Measurements from ENCODE around the gene JOSD2.

The JOSD2 gene

GRCh38 chr19:50492303-50493052 lies 18.5 kb downstream of the JOSD2 start:
- no peak for DNase-seq

GRCh38 chr19:50490991-50491472 lies 20.0 kb downstream of the JOSD2 start:
- DNase-seq: no peak

DNA sequence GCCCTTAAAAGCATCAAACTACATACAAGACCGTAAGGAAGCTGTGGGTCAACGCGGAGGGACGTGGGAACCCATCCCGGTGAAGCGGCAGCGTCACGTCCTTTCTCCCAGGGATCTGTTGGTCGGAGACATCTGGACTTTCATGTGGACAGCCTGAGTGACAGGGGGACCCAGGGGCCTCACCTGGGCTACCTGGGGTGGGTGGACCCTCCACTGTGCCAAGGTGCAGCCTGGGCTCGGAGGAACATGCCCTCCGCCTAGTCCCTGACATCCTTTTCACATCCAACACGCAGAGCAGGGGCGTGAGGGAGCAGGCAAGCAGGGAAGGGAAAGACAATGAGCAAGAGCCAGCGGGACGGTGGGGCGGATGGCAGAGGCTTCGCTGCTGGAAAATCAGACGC lies 20.6 kb downstream of the JOSD2 start:
- no peak for DNase-seq

- no peak for DNase-seq
Measured at GRCh38 chr19:50489461-50490011, 21.5 kb downstream of the JOSD2 start.

DNA sequence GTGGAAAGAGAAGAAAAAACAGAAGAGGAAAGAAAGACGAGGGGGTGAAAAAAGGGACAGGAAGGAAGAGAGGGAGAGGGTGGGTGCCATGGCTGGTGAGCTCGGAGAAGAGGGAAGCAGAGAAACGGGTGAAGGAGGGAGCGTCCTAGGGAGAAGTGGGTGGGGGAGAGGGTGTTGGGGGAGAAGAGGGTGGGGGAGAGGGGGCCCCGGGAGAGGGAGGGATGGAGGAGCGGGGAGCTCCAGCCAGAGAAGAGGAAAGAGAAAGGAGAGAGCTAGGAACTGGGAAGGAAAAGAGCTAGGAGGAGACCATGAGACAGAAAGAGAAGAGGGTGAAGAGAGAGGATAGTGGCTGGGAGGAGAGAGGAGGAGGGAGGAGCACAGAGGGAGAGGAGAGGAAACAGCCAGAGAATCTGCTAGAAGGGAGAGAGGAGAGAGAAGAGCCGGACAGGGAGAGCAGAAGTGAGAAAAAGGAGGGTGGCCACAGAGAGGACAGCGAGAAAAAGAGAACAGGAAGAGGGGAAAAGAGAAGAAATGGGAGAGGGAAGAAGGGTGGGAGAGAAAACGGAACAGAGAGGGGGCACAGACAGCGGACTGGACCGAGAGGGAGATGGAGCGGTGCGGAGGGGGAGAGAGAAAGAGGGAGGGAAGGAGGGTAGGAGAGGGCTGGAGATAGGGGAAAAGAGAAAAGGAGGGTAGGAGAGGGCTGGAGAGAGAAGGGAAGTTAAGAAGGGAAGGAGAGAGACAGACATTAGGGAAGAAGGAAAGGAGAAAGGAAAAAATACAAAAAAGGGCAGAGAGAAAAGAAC lies 22.4 kb downstream of the JOSD2 start:
- no peak for DNase-seq

DNA sequence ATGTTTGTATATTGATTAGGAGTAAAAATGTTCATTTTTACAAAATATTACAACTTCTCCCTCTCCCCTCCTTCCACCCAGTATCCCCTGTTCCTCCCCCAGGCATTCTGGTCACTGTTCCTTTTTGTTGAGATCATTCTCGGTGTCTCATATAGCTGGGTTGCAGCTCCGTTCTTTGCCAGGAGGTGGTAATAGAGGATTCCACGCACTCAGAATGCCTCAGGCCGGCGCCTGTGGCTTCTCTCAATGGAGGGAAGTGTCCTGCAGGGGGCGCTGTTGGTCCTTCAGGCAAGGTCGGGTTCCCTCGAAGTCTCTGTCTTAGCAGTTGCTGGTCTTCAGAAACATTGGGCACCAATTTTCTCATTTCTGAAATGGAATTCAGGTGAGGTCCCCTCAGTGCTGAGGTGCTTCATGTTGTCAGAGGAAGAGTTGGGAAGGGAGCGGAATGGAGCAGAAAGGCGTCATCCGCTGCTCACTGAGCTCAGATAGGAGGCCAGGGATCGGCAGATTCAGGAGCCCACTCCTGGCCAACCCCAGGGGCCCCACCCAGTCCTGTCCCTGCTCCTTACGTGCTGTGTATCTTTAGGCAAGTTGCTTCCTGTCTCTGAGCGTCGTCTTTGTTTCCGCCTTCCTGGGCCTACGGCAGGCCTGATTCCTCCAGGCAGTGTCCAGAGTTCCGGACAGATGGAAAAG lies 24.0 kb downstream of the JOSD2 start:
- no peak for DNase-seq

- DNase-seq: no peak
Measured at GRCh38 chr19:50485284-50485955, 25.6 kb downstream of the JOSD2 start.

DNA sequence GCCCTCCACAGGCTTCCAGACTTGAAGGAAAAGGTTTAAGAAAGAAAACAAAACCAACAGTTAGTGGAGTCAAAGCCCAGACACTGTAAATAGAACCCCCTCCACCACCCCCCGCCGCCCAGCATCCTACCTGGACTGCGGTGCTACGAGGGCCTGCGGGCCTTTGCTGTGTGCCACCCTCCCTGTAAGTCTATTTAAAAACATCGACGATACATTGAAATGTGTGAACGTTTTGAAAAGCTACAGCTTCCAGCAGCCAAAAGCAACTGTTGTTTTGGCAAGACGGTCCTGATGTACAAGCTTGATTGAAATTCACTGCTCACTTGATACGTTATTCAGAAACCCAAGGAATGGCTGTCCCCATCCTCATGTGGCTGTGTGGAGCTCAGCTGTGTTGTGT lies 28.1 kb downstream of the JOSD2 start:
- no peak for DNase-seq

- DNase-seq: no peak
Measured at GRCh38 chr19:50482271-50482855, 28.6 kb downstream of the JOSD2 start.

GRCh38 chr19:50481351-50482149 lies 29.4 kb downstream of the JOSD2 start:
- no peak for DNase-seq

DNA sequence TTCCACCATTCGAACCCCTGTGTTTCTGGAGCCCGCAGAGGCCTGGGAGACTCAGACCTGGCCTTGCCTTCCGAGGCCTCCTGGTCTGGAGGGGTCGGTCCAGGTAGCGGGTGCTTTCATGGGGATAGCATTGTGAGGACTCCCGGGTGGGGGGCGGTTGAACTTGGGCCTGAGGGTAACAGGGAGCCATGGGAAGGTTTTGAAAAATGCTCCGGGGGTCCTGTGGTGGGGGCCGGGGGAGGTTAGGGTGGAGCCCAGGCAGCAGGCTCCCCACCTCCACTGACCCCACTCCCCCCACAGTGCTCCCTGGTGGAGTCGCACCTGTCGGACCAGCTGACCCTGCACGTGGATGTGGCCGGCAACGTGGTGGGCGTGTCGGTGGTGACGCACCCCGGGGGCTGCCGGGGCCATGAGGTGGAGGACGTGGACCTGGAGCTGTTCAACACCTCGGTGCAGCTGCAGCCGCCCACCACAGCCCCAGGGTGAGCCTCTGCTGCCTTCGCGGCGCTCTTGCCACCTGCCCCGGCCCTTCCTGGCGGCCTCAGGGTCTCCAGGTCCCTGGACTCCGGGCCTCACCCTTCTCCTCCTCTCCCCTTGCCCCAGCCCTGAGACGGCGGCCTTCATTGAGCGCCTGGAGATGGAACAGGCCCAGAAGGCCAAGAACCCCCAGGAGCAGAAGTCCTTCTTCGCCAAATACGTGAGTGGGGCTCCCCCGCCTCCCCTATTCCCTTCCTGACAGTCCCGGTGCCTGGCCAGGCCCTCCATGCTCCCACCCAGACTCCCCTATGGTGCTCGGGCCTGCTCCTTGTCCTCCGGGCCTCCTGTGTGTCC lies 30.5 kb downstream of the JOSD2 start:
- DNase-seq: no peak

DNA sequence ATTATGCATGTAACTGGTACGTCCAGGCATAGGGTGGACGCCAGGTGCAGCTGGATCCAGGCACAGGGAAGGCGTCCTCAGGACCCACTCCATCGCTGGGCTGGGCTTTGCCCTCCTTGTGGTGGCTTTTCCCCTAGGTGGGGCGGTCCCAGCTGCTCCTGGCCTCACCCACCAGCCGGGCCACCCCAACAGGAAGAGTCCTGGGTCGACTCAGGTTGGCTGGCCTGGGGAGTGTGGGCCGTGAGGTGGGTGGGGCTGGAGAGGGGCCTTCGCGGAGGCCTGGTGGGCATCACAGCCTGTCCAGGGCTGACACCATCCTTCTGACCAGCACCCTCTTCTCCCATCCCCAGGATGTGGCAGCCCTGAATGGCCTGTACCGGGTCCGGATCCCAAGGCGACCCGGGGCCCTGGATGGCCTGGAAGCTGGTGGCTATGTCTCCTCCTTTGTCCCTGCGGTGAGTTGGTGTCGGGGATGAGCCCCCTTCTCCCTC lies 31.2 kb downstream of the JOSD2 start:
- no peak for DNase-seq

- DNase-seq: no peak
Measured at GRCh38 chr19:50478901-50479715, 31.9 kb downstream of the JOSD2 start.

- no peak for DNase-seq
Measured at GRCh38 chr19:50477751-50478515, 33.1 kb downstream of the JOSD2 start.

DNA sequence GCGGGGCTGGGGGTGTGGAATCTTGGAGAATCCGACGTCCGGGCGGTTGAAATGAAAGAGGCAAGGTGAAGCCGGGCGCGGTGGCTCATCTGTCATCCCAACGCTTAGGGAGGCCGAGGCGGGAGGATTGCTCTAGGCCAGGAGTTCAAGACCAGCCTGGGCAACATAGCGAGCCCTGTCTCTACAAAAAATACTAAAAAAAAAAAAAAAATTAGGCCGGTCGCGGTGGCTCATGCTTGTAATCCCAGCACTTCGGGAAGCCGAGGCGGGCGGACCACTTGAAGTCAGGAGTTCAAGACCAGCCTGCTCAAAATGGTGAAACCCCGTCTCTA lies 34.1 kb downstream of the JOSD2 start:
- DNase-seq: no peak

GRCh38 chr19:50476224-50476906 lies 34.6 kb downstream of the JOSD2 start, which contains the start of the genes EMC10 and GARIN5A:
Gene EMC10 (plus strand): TSS chr19:50476507. CDS start chr19:50476545, 38 bp downstream.
Gene GARIN5A (minus strand): TSS chr19:50476848. CDS start chr19:50476388, 460 bp downstream.
- peak; percentile 92 for DNase-seq

- no peak for DNase-seq
Measured at GRCh38 chr19:50475736-50476223, 35.2 kb downstream of the JOSD2 start.

Measured in NCI-H774 (cell line).